SK-N-SH treated with all-trans-retinoic acid at 6 μM for 48 hours (cell line): ENCODE data around the gene DNAL1.

ENCODE experiments used
- ARNTL ChIP-seq: fragments of 450-650 bp; formaldehyde crosslinking; IDR thresholded peaks from 2 replicates; pipeline ENCODE4 v1.5.0; 2020; ENCODE audit warnings: low read depth, mild to moderate bottlenecking, moderate library complexity, borderline replicate concordance
- RARB ChIP-seq: fragments of 250-450 bp; sonication (Bioruptor Pico); IDR thresholded peaks from 2 replicates; pipeline ENCODE4 v1.8.0; 2021; ENCODE audit warnings: mild to moderate bottlenecking, moderate library complexity
- SNAI2 ChIP-seq: fragments of 250-450 bp; sonication (Bioruptor Pico); IDR thresholded peaks from 2 replicates; pipeline ENCODE4 v1.5.0; 2020; ENCODE audit warnings: mild to moderate bottlenecking, moderate library complexity
- ZFP30 ChIP-seq: fragments of 450-650 bp; formaldehyde crosslinking; IDR thresholded peaks from 2 replicates; pipeline ENCODE4 v1.5.0; 2022; ENCODE audit warnings: mild to moderate bottlenecking, moderate library complexity
- ZNF565 ChIP-seq: fragments of 450-650 bp; formaldehyde crosslinking; conservative IDR thresholded peaks from 2 replicates; pipeline ENCODE4 v1.5.0; 2020; ENCODE audit warnings: low read depth, mild to moderate bottlenecking, moderate library complexity
- TF ChIP-seq, protein P1 (sequence below): fragments of 250-450 bp; sonication (Bioruptor Pico); IDR thresholded peaks from 2 replicates; pipeline ENCODE4 v1.5.0; 2020; ENCODE audit warnings: mild to moderate bottlenecking, moderate library complexity

DNA sequence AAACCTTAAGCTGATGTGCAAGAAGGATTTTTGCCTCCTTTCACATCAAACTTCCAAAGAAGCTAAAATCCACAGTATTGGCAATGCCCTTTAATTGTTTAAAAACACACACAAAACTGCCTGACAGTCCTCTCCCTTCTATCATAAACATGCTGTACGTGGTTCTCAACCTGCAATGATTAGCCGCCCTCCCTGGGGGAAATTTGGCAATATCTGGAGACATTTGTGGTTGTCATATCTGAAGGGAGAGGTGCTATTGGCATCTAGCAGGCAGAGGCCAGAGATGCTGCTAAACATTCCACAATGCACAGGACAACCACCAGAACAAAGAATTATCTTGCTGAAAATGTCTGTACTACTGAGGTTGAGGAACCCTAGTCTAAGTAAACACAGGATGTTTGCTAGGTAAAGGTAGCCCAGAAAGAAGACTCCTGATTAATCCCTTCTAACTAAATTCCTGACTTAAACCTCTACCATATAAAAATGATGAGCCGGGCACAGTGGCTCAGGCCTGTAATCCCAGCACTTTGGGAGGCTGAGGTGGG lies 31.3 kb upstream of the DNAL1 start:
- no peak for TF ChIP-seq ZNF565 (CRISPR knock-in tag)
- no peak for TF ChIP-seq RARB (CRISPR knock-in tag)
- TF ChIP-seq, protein P1, sequence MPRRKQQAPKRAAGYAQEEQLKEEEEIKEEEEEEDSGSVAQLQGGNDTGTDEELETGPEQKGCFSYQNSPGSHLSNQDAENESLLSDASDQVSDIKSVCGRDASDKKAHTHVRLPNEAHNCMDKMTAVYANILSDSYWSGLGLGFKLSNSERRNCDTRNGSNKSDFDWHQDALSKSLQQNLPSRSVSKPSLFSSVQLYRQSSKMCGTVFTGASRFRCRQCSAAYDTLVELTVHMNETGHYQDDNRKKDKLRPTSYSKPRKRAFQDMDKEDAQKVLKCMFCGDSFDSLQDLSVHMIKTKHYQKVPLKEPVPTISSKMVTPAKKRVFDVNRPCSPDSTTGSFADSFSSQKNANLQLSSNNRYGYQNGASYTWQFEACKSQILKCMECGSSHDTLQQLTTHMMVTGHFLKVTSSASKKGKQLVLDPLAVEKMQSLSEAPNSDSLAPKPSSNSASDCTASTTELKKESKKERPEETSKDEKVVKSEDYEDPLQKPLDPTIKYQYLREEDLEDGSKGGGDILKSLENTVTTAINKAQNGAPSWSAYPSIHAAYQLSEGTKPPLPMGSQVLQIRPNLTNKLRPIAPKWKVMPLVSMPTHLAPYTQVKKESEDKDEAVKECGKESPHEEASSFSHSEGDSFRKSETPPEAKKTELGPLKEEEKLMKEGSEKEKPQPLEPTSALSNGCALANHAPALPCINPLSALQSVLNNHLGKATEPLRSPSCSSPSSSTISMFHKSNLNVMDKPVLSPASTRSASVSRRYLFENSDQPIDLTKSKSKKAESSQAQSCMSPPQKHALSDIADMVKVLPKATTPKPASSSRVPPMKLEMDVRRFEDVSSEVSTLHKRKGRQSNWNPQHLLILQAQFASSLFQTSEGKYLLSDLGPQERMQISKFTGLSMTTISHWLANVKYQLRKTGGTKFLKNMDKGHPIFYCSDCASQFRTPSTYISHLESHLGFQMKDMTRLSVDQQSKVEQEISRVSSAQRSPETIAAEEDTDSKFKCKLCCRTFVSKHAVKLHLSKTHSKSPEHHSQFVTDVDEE (CRISPR knock-in tag) = no peak
- no peak for TF ChIP-seq ARNTL (CRISPR knock-in tag)
- TF ChIP-seq ZFP30 (CRISPR knock-in tag) = no peak
- TF ChIP-seq SNAI2 (CRISPR knock-in tag) = no peak
